Stimulated activated CD4-positive, alpha-beta T cell treated with anti-CD3 and anti-CD28 coated beads, TNF-alpha, amount 100 ng/mL, for 4 hours (primary cell): ENCODE results near the gene BICD1.
A peak's percentile ranks its signal among the peaks of the same experiment; 100 is the strongest.
"Not testable (repeated sequence)": the region's sequence is repeated elsewhere in the genome, so short reads cannot be mapped to it uniquely, and the experiment has no call there.

Experiments used
- DNase-seq, 3 experiments: peaks; one replicate each; pipeline ENCODE4 v3.0.0-alpha.2; 2020; ENCODE audit warnings: low read depth in 3 of 3

The BICD1 gene

DNA sequence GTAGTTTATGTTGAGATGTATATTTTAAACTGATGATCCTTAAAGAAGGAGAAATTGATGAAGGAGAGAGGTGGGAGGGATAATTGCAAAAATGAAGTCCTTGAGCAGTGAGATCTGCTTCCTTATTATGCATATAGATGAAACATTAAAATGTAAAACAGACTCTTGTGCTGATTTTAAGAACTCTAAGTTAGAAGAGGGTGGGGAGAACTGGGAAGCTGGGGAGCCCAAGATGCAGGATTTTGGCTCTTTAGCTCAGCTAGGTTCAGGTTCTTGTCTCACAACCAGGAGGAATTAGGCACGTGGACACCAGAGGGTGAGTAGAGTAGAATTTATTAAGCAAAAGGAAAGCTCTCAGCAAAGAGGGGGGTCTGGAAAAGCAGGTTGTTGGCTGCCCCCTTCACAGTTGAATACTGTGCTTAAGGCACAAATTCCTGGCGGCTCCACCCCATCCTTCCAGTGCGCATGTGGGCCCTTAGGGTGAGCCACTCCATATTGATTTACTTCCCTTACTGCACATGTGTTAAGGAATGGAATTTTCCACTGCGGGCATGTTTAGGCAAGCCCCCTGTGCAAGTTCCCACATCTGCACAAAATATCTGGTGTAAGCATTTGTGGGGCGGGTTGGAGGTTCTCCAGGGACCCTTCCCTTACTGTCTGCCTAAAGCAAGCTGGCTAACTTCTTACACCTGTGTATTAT is 141.9 kb downstream of the BICD1 start:
- no peak for DNase-seq

DNA sequence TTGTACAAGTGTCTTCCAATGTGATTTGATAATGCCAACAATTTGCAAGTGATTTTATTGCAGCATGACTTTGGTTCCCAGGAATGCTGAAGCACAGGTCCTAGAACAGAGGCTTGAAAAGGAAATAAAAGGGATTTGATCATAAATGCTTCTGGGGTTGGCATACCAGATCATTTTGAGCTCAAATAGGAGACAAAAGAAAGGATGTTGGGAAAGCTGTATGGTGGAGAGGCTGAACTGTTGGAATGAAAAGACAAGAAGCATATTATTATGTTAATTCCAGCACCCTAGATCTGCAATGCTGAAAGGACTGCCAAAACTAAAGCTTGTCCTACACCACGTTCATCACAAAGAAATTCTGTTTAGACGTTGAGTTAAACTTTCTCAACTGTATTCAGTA is 143.1 kb downstream of the BICD1 start:
- DNase-seq, result no peak

DNA sequence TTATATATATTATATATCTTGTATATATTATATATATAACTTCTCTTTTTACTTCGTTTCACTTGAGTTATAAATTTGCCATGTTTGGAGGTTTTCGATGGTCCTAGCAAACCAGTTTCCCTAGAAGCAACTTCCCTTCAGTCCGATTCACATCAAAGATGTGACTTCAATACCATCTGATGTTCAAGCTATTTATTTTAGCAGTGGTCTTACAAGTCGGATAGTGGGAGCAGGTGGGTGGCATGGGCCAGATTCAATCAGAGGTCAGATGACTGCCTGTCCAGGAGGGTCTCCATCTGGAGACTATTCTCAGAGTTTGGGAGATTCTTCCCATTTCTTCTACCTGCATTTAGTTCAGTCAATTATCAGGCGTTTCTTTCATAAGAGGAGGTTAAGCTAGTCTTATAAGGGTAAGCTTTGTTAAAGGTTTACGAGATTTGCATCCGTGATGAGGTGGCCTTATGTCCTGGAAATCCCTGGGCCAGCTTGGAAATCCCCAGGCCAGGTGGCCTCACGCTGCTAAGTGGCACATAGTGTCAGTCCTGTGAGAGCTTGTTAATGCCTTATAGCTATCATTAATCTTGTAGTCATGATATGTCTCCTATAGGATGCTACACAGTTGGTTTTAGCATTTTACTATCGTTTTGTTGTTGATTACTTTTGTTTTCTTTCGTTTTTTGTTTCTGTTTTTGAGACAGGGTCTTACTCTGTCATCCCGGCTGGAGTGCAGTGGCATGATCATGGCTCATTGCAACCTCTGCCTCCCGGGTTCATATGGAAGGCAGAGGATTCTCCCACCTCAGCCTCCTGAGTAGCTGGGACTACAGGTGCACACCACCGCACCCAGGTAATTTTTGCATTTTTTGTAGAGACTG is 145.8 kb downstream of the BICD1 start:
- no peak for DNase-seq

DNA sequence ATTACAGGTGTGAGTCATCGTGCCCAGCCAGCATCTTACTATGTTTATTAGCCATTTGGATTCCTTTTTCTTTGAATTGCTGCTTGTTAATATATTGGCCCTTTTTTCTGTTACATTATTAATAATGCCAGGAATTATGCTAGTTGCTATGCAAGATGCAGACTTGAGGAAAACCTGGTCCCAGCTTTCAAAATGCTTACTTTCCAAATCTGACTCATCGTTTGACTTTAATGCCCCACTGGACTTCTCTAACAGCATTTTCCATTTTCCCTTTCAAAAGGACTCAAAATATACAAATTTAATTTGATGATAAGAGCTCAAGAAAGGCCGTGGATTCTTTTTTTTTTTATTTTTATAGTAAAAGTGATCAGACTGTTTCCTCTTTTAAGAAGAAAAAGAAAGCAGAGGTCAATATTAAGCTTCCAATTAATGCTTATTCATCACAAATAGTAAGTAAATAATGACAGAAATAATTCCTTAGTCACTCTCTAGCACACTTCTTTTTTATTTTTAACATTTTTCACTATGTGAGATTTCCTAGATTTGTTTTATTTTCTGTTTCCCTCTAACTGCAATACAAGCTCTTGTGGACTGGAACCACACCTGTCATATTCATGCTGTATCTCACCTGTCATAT is 146.6 kb downstream of the BICD1 start:
- DNase-seq, result no peak

DNA sequence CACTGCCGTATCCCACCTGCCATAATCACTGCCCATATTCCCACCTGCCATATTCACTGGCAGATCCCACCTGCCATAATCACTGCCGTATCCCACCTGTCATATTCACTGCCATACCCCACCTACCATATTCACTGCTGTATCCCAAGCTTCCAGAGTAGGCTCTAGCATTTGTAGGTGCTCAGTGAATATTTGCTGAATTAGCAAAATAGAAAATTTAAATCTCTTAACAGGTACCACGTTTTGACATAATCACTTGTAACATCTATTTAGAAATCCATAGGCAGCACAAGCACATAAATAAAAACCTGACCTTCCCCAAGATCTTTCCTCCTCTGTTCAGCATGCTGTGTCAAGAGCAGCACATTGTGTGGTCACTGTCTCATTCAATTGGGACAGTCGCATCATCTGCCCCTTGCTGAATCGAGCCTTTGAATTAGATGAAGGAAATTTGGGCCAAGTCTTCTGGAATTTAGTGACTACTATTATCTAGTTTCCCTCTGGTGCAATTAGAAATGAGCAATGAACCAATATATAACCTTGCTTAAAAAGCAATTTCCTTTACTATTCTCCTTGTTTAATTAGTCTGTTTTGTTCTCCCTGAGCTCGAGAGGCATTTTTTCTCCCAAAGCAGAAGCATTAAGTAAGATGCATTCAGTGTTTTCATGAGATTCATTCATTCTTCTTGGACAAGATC is 147.8 kb downstream of the BICD1 start:
- DNase-seq, result no peak

DNA sequence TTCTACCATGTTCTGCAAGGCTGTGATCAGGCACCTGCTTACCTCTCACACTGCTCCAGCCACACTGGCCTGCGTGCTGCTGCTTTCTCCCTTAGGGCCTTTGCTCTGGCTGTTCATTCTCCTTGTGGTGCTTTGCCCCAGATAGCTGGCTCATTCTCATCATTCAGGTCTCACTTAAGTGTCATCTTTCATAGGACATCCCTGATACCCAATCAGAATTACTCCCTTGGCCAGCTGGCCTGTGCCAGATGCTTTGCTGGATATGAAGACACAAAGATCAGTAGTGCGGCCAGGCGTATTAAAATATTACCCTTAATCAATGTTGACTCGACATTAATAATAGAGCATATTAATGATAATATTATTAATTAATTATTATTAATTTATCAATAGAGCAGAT is 148.9 kb downstream of the BICD1 start:
- DNase-seq, result no peak

DNA sequence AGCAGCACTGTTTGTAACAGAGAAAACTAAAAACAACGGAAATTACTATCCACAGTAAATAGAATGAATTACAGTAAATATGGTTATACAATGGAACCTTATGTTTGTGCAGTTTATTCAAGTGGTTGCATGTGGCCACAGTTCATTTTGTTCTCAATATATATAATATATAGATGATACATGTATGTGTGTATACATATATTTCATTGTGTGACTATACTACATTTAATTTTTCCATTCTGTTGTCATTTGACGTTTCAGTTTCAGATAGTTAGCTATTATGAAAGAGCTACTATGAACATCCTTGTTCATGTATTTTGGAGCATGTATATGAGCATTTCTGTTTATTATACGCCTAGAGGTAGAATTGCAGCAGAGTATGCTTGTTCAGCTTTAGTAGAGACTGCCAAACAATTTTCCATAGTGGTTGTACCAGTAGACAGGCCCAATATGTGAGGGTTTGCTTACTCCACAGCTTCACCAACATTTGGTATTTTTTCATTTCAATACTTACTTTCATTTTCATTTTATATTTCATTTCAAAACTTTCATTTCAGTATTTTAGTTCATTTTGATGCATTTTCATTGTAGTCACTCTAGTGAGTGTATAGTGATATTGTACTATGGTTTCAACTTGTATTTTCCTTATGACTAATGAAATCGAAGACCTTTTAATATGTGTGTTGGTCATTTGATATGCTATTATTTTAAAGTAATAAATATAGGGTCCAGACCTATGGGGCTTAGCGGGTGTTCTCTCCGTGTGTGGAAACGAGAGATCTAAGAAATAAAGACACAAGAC is 151.2 kb downstream of the BICD1 start:
- no peak for DNase-seq

DNA sequence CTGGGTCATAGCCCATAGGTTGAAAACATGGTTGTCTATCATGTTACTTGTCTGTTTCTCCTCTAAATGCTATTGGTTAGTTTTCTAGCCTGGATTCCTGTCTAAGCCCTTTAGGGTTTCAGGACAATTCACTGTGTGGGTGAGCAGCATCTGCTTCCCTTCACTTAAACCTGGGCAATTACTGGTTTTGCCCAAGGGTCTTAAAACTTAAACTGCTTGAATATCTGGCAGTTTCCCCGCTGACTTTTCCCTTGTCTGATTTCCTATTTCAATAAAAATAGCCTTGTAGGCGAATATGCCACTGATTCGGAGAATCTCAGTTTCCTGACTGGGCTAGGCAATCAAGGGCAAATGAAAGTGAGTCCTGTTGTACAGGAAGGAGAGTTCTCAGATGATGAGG is 154.0 kb downstream of the BICD1 start:
- no peak for DNase-seq

DNA sequence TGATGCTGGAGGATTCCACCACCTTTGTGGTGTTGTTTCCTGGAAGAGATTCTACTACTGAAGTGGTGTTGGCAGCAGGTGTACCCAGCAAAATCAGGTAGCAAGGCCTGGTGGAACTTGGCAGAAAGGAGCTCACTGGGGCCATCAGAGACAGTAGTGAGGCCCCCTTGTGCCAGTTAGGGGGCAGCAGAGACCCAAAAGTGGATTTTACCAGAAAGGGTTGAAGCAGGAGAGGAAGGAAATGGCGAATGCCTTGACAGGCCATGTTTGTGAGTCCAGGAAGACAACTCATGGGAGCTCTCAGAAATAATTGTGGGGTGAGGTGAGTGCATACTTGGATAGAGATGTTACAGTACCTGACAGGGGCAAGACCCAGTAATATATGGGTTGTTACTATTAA is 155.0 kb downstream of the BICD1 start:
- DNase-seq, result no peak

DNA sequence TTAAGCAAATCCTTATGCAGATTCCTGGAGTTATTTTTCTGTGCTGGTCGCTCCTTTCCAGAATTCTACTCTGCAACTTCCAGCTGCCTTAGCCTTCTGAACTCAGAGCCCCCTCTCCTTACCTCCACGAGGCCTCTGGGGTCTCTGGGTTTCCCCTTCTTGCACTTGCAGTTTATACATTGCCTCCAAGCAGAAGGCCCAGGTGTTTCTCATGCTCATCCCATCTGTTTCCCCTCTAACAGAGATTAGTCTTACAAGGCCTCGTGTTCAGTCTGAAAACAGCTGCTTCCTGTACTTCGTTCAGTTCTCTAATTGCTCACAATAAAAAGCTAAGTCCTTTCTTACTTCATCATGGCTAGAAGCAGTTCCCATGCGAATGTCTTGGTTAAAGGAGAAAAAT is 158.3 kb downstream of the BICD1 start:
- no peak for DNase-seq

DNA sequence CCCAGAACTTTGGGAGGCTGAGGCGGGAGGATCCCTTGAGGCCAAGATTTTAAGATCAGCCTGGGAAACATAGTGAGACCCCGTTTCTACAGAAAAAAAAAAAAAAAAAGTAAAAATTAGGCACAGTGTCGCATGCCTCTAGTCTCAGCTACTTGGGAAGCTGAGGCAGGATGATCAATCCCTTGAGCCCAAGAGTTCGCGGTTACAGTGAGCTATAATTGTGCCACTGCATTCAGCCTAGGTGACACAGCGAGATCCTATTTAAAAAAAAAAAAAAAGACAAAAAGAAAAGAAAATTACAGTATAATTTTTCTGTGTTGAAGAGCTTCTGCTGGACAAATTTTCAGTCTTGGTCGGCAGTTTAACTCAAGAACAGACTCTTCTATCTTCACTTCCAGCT is 158.8 kb downstream of the BICD1 start:
- DNase-seq, result no peak

DNA sequence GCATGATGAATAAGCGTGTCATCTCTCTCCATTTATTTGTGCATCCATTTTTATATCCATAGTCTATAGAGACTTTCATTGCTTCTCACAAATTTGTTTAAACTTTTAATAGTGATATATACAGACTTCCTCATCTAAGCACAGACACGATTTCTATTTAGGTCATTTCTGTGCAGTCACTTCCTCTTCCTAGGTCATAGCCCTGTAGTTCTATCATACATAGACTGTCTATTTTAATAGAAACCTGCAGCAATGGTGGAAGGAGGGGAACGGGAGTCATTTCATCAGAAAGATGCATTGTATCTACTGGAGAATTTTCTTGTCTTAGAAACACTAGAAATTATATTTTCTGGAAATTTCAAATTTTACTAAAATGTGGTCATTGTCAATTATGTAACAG is 159.3 kb downstream of the BICD1 start:
- no peak for DNase-seq

DNA sequence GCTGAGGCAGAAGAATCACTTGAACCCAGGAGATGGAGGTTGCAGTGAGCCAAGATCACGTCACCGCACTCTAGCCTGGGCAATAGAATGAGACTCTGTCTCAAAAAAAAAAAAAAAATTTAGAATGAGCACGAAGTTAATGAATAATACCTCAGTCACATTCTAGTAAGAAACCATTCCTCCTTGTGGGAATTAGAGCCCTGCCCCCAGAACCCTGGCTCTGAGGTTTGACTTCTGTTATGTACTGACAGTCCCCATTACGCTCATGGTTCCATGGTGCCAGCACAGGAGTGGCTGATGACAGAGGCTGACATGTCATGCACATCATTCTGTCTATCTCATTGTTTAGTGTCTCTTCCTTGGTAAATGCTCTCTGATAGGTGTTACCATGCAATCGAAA is 160.1 kb downstream of the BICD1 start:
- no peak for DNase-seq

DNA sequence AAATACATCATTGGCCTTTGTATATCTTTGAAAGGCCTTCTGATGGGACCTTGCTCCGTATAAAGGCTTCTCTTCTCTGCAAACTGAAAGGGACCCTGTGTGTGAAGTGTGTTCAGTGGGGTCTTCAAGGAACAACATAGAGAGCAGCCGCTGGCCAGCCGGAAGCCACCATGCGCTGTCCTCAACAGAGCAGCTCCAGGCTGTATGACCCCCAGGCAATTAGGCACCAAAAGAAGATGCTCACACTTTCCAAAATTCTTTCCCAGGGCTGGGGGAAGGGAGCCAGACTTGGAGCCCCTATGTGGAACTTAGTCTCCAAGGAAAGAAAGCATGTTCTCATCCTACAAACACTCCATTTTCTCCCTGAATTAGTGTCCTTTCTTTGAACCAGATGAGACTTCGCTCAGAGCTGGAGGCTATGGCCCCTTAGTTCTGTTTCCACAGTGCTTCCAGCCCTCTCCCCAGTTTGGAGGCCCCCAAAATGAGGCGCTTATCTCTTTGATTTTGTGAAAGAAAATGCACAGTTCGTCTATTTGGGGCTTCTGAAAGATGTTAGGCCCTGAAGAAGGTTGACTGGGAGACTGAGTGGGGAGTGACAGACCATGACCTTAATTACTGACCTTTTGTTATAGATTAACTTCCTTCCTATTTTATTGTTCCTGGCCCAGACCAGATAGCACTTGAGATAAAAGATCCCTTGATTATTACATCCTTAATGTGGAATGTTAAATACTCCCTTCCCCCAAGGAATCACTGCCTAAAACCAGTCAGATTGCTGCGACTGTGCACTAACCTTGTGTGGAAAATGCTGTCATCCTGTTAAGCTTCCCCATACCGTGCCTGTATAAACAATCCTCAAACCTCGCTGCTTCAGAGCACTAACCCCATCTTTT is 164.4 kb downstream of the BICD1 start:
- DNase-seq, result no peak

DNA sequence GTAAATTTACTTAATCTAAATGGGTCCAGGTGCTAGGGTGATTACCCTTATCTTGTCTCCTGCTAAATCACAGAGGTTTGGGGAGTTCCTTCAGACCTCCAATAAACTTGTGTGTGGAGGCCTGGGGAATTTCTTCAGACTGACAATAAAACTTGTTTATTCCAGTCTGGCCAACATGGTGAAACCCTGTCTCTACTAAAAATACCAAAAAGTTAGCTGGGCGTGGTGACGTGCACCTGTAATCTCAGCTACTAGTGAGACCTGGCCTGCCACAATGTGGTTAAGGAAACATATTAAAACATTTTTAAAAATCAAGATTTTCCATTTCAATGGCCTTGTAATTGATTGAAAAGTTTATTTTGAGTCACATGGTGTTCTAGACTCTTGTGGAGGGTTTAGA is 165.8 kb downstream of the BICD1 start:
- DNase-seq, result no peak

DNA sequence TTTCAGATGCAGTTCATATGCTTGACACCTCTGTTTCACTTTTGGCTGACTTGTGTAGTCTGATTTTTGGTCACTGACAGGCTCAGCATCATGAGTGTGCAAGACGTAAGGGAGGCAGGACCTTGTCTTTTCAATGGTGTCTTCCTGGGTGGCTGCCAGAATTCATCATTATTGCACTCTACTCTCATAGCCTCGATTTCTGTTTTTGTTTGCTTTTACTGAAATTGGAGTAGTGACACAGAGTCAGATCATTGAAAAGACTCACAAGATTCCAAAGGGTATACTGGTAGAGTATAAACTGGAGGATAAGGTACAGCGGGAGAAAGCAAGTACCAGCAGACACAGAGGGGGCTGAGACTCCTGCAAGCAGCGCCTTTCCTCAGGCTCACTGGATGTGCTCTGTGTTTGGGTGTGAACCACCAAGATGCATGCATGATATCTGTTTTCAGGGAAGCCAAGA is 166.4 kb downstream of the BICD1 start:
- DNase-seq, result no peak

DNA sequence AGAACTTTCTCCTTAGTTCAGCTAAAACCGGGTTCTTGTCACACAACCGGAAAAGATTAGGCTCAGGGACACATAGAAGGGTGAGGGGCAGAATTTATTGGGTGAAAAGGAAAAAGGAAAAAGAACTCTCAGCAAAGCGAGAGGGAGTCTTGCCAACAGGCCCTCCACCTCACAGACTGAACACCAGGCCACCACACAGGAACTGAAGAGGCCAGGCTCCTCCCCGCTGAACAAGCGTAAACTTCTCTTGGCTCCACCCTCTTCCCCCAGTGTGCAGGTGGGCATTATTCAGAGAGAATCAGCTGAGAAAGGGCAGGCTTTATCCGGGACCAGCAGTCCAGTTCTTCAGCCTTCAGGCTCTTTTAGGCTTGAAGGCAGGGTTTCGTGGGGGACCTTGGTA is 167.1 kb downstream of the BICD1 start:
- peak in 2 of 3 experiments; percentile 3 to 11 for DNase-seq

DNA sequence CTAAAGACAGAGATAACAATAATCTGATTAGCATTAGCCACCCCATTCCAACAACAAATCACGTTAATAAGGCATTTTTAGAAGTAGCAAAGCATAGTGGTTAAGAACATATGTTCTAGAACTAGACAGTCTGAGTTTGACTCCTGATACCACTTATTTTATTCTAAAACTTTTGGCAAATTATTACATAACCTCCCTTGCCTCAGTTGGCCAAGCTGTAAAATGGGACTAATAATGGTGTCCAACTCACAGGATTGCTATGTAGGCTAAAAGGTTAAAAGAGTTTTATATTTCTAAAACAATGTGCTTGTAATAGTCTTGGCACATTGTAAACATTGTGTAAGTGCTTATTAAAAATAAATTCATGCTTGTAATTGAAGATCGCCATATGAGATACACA is 168.0 kb downstream of the BICD1 start:
- no peak for DNase-seq

DNA sequence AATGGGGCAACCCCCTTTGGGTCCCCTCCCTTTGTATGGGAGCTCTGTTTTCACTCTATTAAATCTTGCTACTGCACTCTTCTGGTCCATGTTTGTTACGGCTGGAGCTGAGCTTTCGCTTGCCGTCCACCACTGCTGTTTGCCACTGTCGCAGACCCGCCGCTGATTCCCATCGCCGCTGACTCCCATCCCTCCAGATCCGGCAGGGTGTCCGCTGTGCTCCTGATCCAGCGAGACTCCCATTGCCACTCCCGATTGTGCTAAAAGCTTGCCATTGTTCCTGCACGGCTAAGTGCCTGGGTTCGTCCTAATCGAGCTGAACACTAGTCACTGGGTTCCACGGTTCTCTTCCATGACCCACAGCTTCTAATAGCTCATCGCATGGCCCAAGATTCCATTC is 168.9 kb downstream of the BICD1 start:
- not testable (repeated sequence) for DNase-seq

DNA sequence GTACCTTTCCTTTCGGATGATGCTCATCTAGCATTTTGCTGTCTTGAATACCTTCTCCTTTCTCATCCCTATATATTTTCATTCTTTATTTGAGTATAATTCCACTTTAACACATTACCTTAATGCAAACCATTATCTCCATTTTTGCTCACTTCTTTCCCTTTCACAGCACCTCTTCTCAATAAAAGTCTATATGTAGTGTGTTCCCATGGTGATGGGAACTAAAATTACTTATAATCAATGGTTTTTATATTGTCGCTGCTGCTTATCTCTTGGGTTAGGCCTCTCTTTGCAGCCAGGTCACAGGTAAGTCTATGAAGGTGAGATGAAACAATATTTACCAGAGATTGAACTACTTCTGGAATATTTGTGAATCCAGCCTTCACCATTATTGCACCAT is 171.1 kb downstream of the BICD1 start:
- no peak for DNase-seq
